SK-N-SH (cell line): ENCODE results near the gene DMD. TPM values are rescaled to one million over a fixed set of nuclear protein-coding genes. Genes with fewer than 3 reads are reported as not detected.

Source experiments
- CTCF ChIA-PET: fragments of 300-600, 350-600 bp; formaldehyde crosslinking; extraction: SDS; loops from one replicate; lab custom pipeline; 2021; lab: Yijun Ruan, JAX
- POLR2A ChIA-PET: fragments of 350-600 bp; sonication (Branson Sonifier 250); formaldehyde crosslinking; extraction: SDS; loops from one replicate; lab custom pipeline; 2020; ENCODE audit warnings: antibody characterized with exemption, inconsistent platforms; lab: Yijun Ruan, JAX
- DNase-seq: peaks from one replicate; pipeline ENCODE4 v3.0.0; 2012
- H2AFZ ChIP-seq: fragments of 200-600 bp; sonication (generic); 2 replicates; pipeline ENCODE4 v1.8.1; 2016; ENCODE audit warnings: antibody characterized with exemption, mild to moderate bottlenecking, low read depth
- H3F3A ChIP-seq: fragments of 200-600 bp; sonication (generic); replicated peaks from 2 replicates; pipeline ENCODE3; 2016; ENCODE audit warnings: antibody characterized with exemption, mild to moderate bottlenecking; ENCODE audit not compliant: insufficient read depth
- H3K27ac ChIP-seq, 2 experiments: fragments of 200-500 bp in 1 of 2; fragments of 200-600 bp in 1 of 2; sonication (Bioruptor generic) in 1 of 2; sonication (generic), shearing (Covaris generic) in 1 of 2; 2 replicates each; pipeline versions ENCODE4 v1.5.1 to v1.6.1; 2014 to 2016; ENCODE audit warnings: low read depth in 2 of 2, inconsistent platforms in 1 of 2, low read length in 1 of 2, mild to moderate bottlenecking in 1 of 2, mixed read lengths in 1 of 2
- H3K27me3 ChIP-seq: fragments of 200-600 bp; sonication (generic), shearing (Covaris generic); 2 replicates; pipeline ENCODE4 v1.6.1; 2016; ENCODE audit warnings: mixed run types; ENCODE audit not compliant: insufficient read depth
- H3K36me3 ChIP-seq, 2 experiments: fragments of 200-500 bp in 1 of 2; fragments of 200-600 bp in 1 of 2; sonication (Bioruptor generic) in 1 of 2; sonication (generic) in 1 of 2; replicated peaks in 1 of 2; 2 replicates each; pipeline versions ENCODE3 to v1.5.1; 2014 to 2016; ENCODE audit warnings: low read length in 1 of 2, mild to moderate bottlenecking in 1 of 2; ENCODE audit not compliant: insufficient read depth in 2 of 2, control insufficient read depth in 1 of 2
- H3K4me1 ChIP-seq, 2 experiments: fragments of 200-500 bp in 1 of 2; fragments of 200-600 bp in 1 of 2; sonication (Bioruptor generic) in 1 of 2; sonication (generic), shearing (Covaris generic) in 1 of 2; 2 replicates each; pipeline versions ENCODE4 v1.5.1 to v1.6.1; 2014 to 2016; ENCODE audit warnings: low read depth in 1 of 2, low read length in 1 of 2, mixed run types in 1 of 2; ENCODE audit not compliant: insufficient read depth in 2 of 2, control insufficient read depth in 1 of 2
- H3K4me2 ChIP-seq: fragments of 200-600 bp; sonication (generic), shearing (Covaris generic); 2 replicates; pipeline ENCODE4 v1.6.1; 2017; ENCODE audit warnings: mixed run types
- H3K4me3 ChIP-seq, 2 experiments: fragments of 200-500 bp in 1 of 2; fragments of 200-600 bp in 1 of 2; sonication (Bioruptor generic) in 1 of 2; sonication (generic), shearing (Covaris generic) in 1 of 2; 2 replicates each; pipeline versions ENCODE4 v1.5.1 to v1.8.1; 2014 to 2016; ENCODE audit warnings: low read depth in 2 of 2, inconsistent platforms in 1 of 2, low read length in 1 of 2, mild to moderate bottlenecking in 1 of 2, mixed read lengths in 1 of 2, moderate library complexity in 1 of 2
- H3K79me2 ChIP-seq: fragments of 200-600 bp; sonication (generic); 2 replicates; pipeline ENCODE4 v1.8.1; 2017; ENCODE audit warnings: mild to moderate bottlenecking; ENCODE audit not compliant: insufficient read depth
- H3K9ac ChIP-seq: fragments of 200-600 bp; sonication (generic); 2 replicates; pipeline ENCODE4 v1.6.1; 2017; ENCODE audit warnings: mixed run types
- H3K9me2 ChIP-seq: fragments of 200-600 bp; sonication (generic); 2 replicates; pipeline ENCODE4 v1.6.1; 2017; ENCODE audit warnings: mixed run types
- H3K9me3 ChIP-seq: fragments of 200-600 bp; sonication (generic); 2 replicates; pipeline ENCODE4 v1.6.1; 2017; ENCODE audit warnings: mixed run types, mild to moderate bottlenecking, moderate library complexity
- H4K20me1 ChIP-seq: fragments of 200-600 bp; sonication (generic); 2 replicates; pipeline ENCODE4 v1.6.1; 2017; ENCODE audit warnings: mild to moderate bottlenecking, mixed run types; ENCODE audit not compliant: insufficient read depth
- ELF1 ChIP-seq: IDR thresholded peaks from 2 replicates; pipeline ENCODE4 v1.4.0; 2012
- EP300 ChIP-seq, 2 experiments: IDR thresholded peaks; 2 replicates each; pipeline versions ENCODE4 v1.4.0 to v1.6.1; 2012; ENCODE audit warnings: borderline replicate concordance in 1 of 2, low read depth in 1 of 2, low read length in 1 of 2
- FOSL2 ChIP-seq: IDR thresholded peaks from 2 replicates; pipeline ENCODE4 v1.4.0; 2012; ENCODE audit warnings: low read depth, mild to moderate bottlenecking, moderate library complexity, borderline replicate concordance
- FOXM1 ChIP-seq: IDR thresholded peaks from 2 replicates; pipeline ENCODE4 v1.4.0; 2012; ENCODE audit warnings: low read depth, mild to moderate bottlenecking
- GATA2 ChIP-seq: sonication (generic); formaldehyde crosslinking; IDR thresholded peaks from 2 replicates; pipeline ENCODE4 v1.5.0; 2020; ENCODE audit warnings: mild to moderate bottlenecking, missing genetic modification reagents
- MEF2A ChIP-seq: IDR thresholded peaks from 2 replicates; pipeline ENCODE4 v1.4.0; 2012; ENCODE audit warnings: low read depth, borderline replicate concordance
- NFIC ChIP-seq: IDR thresholded peaks from 2 replicates; pipeline ENCODE4 v1.4.0; 2012; ENCODE audit warnings: borderline replicate concordance
- POLR2AphosphoS5 ChIP-seq: IDR thresholded peaks from 2 replicates; pipeline ENCODE4 v1.6.1; 2012; ENCODE audit warnings: low read depth, low read length
- RAD21 ChIP-seq: IDR thresholded peaks from 2 replicates; pipeline ENCODE4 v1.6.1; 2012; ENCODE audit warnings: mild to moderate bottlenecking, low read length
- RCOR1 ChIP-seq: fragments of 150-350 bp; IDR thresholded peaks from 2 replicates; pipeline ENCODE4 v1.6.1; 2017; ENCODE audit warnings: antibody characterized with exemption, low read length
- SMC3 ChIP-seq: IDR thresholded peaks from 2 replicates; pipeline ENCODE4 v1.6.1; 2012; ENCODE audit warnings: low read depth, low read length, improper control_type of control experiment
- TEAD4 ChIP-seq: IDR thresholded peaks from 2 replicates; pipeline ENCODE4 v1.4.0; 2012; ENCODE audit warnings: mild to moderate bottlenecking, borderline replicate concordance; ENCODE audit not compliant: insufficient read depth
- YY1 ChIP-seq: IDR thresholded peaks from 2 replicates; pipeline ENCODE4 v1.4.0; 2012; ENCODE audit warnings: low read depth, mild to moderate bottlenecking
- WGBS: methylation state at CpG from one replicate; pipeline ENCODE4 v1.1.6; 2017; ENCODE audit warnings: low lambda C conversion rate; 5-methylcytosine and 5-hydroxymethylcytosine counted together
- polyA plus RNA-seq, 3 experiments: library from polyadenylated mRNA; depleted of rRNA; stranded (reverse); fragments of >200 nt; gene quantifications; 2 replicates each; pipeline ENCODE4 v1.2.3, GENCODE V29; 2012
- TF ChIP-seq, protein P1 (sequence below): IDR thresholded peaks from 2 replicates; pipeline ENCODE4 v1.4.0; 2012; ENCODE audit warnings: low read depth
- TF ChIP-seq, protein P2 (sequence below): fragments of 200-600 bp; sonication (generic); IDR thresholded peaks from 2 replicates; pipeline ENCODE4 v1.6.1; 2017; ENCODE audit warnings: antibody characterized with exemption, mild to moderate bottlenecking, moderate library complexity
- TF ChIP-seq, protein P3 (sequence below): IDR thresholded peaks from 2 replicates; pipeline ENCODE4 v1.6.1; 2012; ENCODE audit warnings: mild to moderate bottlenecking, low read depth, low read length, moderate library complexity
- TF ChIP-seq, protein P4 (sequence below): fragments of 150-350 bp; IDR thresholded peaks from 2 replicates; pipeline ENCODE4 v1.6.1; 2017; ENCODE audit warnings: antibody characterized with exemption, low read length, low read depth, borderline replicate concordance
- TF ChIP-seq, protein P5 (sequence below): IDR thresholded peaks from 2 replicates; pipeline ENCODE4; 2012

DMD gene
- polyA plus RNA-seq, 1 of the 3 experiments (the other 2 are of a cell fraction) = 3.9 TPM

DNA sequence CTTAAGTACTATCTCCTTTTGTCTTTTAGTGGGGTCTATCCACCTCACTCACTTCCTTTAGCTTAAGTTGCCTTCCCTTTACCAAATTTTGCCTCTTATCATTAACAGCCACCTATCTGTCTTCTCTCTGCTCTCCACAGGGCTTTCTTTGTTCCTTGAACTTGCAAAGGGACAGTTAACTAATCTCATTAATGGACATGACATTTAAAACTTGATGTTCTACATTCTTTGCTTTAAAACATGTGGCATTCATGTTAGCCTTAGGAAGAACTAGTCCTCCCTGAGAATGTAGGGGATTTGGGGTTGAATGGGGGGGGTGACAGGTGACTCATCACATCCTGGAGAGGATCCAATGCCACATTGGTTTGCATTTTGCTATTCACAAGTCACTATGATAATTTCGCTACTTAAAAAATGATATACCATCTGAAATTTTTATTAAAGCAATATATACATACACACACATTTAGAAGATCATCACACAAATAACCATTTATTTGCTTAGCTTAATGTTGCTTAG, 41.0 kb upstream of the DMD start:
- no peak overlapping the region for H3K4me2 ChIP-seq
- H3K4me1 ChIP-seq = no peaks in the 10 kb centered on the region
- no peak overlapping the region for H2AFZ ChIP-seq
- ChIA-PET POLR2A (no interaction called here), CTCF (no interaction called here)
- H3F3A ChIP-seq = no peaks in the 10 kb centered on the region
- H3K9me3 ChIP-seq = no peaks in the 10 kb centered on the region
- no peaks in the 10 kb centered on the region for H3K9me2 ChIP-seq
- WGBS = 27% methylated on average over 1 of the region's 1 CpG
- H4K20me1 ChIP-seq = no peaks in the 10 kb centered on the region
- H3K36me3 ChIP-seq = no peaks in the 10 kb centered on the region
- H3K27ac ChIP-seq = no peak overlapping the region
- TF ChIP-seq, protein P1, sequence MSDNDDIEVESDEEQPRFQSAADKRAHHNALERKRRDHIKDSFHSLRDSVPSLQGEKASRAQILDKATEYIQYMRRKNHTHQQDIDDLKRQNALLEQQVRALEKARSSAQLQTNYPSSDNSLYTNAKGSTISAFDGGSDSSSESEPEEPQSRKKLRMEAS = no peak
- TF ChIP-seq NFIC (no peak), MEF2A (no peak), RAD21 (no peak), FOXM1 (no peak), EP300 (IDR thresholded peaks at IDR 0.05; ENCODE audit: borderline replicate concordance in 1 of 2, low read depth in 1 of 2, low read length in 1 of 2) (no peak)
- TF ChIP-seq, protein P2, sequence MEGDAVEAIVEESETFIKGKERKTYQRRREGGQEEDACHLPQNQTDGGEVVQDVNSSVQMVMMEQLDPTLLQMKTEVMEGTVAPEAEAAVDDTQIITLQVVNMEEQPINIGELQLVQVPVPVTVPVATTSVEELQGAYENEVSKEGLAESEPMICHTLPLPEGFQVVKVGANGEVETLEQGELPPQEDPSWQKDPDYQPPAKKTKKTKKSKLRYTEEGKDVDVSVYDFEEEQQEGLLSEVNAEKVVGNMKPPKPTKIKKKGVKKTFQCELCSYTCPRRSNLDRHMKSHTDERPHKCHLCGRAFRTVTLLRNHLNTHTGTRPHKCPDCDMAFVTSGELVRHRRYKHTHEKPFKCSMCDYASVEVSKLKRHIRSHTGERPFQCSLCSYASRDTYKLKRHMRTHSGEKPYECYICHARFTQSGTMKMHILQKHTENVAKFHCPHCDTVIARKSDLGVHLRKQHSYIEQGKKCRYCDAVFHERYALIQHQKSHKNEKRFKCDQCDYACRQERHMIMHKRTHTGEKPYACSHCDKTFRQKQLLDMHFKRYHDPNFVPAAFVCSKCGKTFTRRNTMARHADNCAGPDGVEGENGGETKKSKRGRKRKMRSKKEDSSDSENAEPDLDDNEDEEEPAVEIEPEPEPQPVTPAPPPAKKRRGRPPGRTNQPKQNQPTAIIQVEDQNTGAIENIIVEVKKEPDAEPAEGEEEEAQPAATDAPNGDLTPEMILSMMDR = no peak
- no peaks in the 10 kb centered on the region for H3K27me3 ChIP-seq
- no peak for DNase-seq
- H3K4me3 ChIP-seq = no peak overlapping the region
- H3K9ac ChIP-seq = no peak overlapping the region
- H3K79me2 ChIP-seq = no peaks in the 10 kb centered on the region

DNA sequence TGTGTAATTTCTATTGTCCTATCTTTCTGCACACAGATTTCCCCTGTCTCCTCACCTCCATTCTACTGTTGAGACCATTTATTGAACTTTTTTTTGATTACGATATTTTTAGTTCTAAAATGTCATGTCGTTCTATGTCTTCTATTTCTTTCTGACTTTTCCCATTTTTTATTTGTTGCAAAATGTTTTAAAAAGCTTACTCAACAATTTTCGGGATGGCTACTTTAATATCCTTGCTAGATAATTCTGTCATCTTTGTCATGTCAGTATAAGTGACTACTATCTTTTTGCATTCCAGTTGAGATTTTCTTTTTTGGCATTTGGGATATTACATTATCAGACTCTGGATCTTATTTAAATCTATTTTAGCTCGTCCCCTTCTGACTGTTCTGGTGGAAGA, 7.5 kb upstream of the DMD start:
- POLR2A ChIA-PET = no interaction called here
- WGBS = 10% methylated on average over 4 of the region's 4 CpGs
- CTCF ChIA-PET = no interaction called here
- TF ChIP-seq EP300 (IDR thresholded peaks at IDR 0.05; ENCODE audit: borderline replicate concordance in 1 of 2, low read depth in 1 of 2, low read length in 1 of 2) = no peak
- TF ChIP-seq, protein P3, sequence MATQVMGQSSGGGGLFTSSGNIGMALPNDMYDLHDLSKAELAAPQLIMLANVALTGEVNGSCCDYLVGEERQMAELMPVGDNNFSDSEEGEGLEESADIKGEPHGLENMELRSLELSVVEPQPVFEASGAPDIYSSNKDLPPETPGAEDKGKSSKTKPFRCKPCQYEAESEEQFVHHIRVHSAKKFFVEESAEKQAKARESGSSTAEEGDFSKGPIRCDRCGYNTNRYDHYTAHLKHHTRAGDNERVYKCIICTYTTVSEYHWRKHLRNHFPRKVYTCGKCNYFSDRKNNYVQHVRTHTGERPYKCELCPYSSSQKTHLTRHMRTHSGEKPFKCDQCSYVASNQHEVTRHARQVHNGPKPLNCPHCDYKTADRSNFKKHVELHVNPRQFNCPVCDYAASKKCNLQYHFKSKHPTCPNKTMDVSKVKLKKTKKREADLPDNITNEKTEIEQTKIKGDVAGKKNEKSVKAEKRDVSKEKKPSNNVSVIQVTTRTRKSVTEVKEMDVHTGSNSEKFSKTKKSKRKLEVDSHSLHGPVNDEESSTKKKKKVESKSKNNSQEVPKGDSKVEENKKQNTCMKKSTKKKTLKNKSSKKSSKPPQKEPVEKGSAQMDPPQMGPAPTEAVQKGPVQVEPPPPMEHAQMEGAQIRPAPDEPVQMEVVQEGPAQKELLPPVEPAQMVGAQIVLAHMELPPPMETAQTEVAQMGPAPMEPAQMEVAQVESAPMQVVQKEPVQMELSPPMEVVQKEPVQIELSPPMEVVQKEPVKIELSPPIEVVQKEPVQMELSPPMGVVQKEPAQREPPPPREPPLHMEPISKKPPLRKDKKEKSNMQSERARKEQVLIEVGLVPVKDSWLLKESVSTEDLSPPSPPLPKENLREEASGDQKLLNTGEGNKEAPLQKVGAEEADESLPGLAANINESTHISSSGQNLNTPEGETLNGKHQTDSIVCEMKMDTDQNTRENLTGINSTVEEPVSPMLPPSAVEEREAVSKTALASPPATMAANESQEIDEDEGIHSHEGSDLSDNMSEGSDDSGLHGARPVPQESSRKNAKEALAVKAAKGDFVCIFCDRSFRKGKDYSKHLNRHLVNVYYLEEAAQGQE = no peak
- no peak for TF ChIP-seq GATA2 (CRISPR knock-in tag)
- TF ChIP-seq SMC3 = no peak
- TF ChIP-seq, protein P2 = no peak
- no peak for TF ChIP-seq YY1
- no peak for TF ChIP-seq FOSL2
- TF ChIP-seq, protein P4, sequence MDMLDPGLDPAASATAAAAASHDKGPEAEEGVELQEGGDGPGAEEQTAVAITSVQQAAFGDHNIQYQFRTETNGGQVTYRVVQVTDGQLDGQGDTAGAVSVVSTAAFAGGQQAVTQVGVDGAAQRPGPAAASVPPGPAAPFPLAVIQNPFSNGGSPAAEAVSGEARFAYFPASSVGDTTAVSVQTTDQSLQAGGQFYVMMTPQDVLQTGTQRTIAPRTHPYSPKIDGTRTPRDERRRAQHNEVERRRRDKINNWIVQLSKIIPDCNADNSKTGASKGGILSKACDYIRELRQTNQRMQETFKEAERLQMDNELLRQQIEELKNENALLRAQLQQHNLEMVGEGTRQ = no peak
- no peak for TF ChIP-seq TEAD4
- TF ChIP-seq ELF1 = no peak
- TF ChIP-seq, protein P5, sequence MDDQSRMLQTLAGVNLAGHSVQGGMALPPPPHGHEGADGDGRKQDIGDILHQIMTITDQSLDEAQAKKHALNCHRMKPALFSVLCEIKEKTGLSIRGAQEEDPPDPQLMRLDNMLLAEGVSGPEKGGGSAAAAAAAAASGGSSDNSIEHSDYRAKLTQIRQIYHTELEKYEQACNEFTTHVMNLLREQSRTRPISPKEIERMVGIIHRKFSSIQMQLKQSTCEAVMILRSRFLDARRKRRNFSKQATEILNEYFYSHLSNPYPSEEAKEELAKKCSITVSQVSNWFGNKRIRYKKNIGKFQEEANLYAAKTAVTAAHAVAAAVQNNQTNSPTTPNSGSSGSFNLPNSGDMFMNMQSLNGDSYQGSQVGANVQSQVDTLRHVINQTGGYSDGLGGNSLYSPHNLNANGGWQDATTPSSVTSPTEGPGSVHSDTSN = no peak
- TF ChIP-seq RCOR1 = no peak
- TF ChIP-seq POLR2AphosphoS5 = no peak

More for the DNA sequence above, 7.5 kb upstream of the DMD start:
- H3K79me2 ChIP-seq = no peaks in the 10 kb centered on the region
- DNase-seq = no peak
- no peaks in the 10 kb centered on the region for H3K4me1 ChIP-seq
- no peaks in the 10 kb centered on the region for H3F3A ChIP-seq
- H3K9me2 ChIP-seq = no peaks in the 10 kb centered on the region
- no peaks in the 10 kb centered on the region; the same call in 1 of the 2 replicates for H3K27me3 ChIP-seq
- no peak overlapping the region for H2AFZ ChIP-seq
- H3K4me3 ChIP-seq = no peak overlapping the region
- no peaks in the 10 kb centered on the region for H3K36me3 ChIP-seq
- H4K20me1 ChIP-seq = no peaks in the 10 kb centered on the region
- H3K27ac ChIP-seq = no peak overlapping the region
- no peak overlapping the region for H3K4me2 ChIP-seq
- H3K9me3 ChIP-seq = no peaks in the 10 kb centered on the region
- no peak overlapping the region for H3K9ac ChIP-seq
